ENCODE measurements around the gene PFDN4. TPM values are rescaled to one million over a fixed set of nuclear protein-coding genes. Genes with fewer than 3 reads are reported as not detected.

Gene PFDN4
- total RNA-seq, 3 donors from 2014 or later: 41.0 to 57.7 (median 52.1) TPM

DNA sequence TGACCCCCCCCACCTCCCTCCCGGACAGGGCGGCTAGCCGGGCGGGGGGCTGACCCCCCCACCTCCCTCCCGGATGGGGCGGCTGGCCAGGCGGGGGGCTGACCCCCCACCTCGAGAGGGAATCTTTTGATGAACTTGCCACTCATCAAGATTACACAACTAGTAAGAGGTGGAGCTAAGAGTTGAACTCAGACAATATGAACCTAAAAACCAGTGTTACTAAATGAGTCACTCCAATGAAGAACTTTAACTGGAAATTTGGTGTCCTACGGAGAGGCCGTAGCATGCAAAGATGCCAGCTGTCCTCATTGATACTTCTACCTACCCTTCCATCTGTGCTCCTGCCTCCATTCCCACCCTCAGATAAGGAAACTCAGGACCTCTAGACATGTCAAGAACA lies 42.8 kb downstream of the PFDN4 start:
- Histone ChIP-seq H3K27me3 (no peaks in the 10 kb centered on the region), H3K9me3 (no peaks in the 10 kb centered on the region), H3K4me1 (no peaks in the 10 kb centered on the region), H3K36me3 (no peaks in the 10 kb centered on the region), H3K27ac (no peak overlapping the region), H3K4me3 (no peak overlapping the region)
- TF ChIP-seq POLR2AphosphoS5 (IDR thresholded peaks at IDR 0.05): no peak
- no peak for DNase-seq (ENCODE audit: low spot score in 2 of 2)
- intact Hi-C loops (cut with DNase I; ENCODE audit: low total_unique reads): no loop called here

DNA sequence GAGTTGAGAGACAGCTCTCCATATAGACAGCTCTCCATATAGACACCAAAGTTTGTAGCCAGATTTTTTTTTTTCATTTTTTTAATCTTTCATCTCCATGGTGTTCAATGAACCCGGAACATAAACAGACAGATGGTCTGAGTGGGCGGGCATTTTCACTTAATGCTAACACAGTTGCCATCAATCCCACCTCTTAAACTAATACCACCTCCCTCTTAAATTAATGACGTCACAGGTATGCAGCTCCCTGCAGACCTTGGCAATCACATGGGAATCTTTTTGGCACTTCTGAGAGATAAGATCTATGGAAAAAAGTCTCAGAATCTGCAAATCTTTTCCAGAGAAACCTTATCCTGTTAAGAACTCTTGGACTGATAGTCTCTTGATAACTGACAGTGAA lies 43.2 kb downstream of the PFDN4 start:
- no peaks in the 10 kb centered on the region for H3K9me3 ChIP-seq

DNA sequence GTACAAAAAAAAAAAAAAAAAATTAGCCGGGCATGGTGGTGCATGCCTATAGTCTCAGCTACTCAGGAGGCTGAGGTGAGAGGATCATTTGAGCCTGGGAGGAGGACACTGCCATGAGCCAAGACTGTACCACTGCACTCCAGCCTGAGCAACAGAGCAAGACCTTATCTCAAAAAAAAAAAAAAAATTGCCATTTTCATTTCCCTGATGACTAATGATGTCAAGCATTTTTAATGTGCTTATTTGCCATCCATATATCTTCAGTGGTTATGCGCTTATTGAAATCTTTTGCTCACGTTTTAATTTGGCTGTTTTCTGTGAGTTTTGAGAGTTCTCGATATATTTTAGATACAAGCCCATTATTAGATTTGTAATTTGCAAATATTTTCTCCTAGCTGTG lies 46.7 kb downstream of the PFDN4 start:
- no peaks in the 10 kb centered on the region for H3K9me3 ChIP-seq
- no peaks in the 10 kb centered on the region for H3K4me1 ChIP-seq
- TF ChIP-seq POLR2A (IDR thresholded peaks at IDR 0.05): no peak
- no peaks in the 10 kb centered on the region for H3K36me3 ChIP-seq
- H3K27me3 ChIP-seq: no peaks in the 10 kb centered on the region
- intact Hi-C loops (cut with DNase I; ENCODE audit: low total_unique reads): no loop called here
- no peak overlapping the region for H3K4me3 ChIP-seq
- no peak overlapping the region for H3K27ac ChIP-seq
- DNase-seq (ENCODE audit: low spot score in 2 of 2): no peak

More for the DNA sequence above, 43.2 kb downstream of the PFDN4 start:
- Histone ChIP-seq H3K36me3 (no peaks in the 10 kb centered on the region), H3K27ac (no peak overlapping the region), H3K4me3 (no peak overlapping the region), H3K27me3 (no peaks in the 10 kb centered on the region), H3K4me1 (no peaks in the 10 kb centered on the region)
- intact Hi-C loops (cut with DNase I; ENCODE audit: low total_unique reads): no loop called here
- DNase-seq (ENCODE audit: low spot score in 2 of 2): no peak
- TF ChIP-seq, protein P1, sequence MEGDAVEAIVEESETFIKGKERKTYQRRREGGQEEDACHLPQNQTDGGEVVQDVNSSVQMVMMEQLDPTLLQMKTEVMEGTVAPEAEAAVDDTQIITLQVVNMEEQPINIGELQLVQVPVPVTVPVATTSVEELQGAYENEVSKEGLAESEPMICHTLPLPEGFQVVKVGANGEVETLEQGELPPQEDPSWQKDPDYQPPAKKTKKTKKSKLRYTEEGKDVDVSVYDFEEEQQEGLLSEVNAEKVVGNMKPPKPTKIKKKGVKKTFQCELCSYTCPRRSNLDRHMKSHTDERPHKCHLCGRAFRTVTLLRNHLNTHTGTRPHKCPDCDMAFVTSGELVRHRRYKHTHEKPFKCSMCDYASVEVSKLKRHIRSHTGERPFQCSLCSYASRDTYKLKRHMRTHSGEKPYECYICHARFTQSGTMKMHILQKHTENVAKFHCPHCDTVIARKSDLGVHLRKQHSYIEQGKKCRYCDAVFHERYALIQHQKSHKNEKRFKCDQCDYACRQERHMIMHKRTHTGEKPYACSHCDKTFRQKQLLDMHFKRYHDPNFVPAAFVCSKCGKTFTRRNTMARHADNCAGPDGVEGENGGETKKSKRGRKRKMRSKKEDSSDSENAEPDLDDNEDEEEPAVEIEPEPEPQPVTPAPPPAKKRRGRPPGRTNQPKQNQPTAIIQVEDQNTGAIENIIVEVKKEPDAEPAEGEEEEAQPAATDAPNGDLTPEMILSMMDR (IDR thresholded peaks at IDR 0.05): no peak
- TF ChIP-seq POLR2A (IDR thresholded peaks at IDR 0.05) (no peak), POLR2AphosphoS5 (IDR thresholded peaks at IDR 0.05) (no peak)

DNA sequence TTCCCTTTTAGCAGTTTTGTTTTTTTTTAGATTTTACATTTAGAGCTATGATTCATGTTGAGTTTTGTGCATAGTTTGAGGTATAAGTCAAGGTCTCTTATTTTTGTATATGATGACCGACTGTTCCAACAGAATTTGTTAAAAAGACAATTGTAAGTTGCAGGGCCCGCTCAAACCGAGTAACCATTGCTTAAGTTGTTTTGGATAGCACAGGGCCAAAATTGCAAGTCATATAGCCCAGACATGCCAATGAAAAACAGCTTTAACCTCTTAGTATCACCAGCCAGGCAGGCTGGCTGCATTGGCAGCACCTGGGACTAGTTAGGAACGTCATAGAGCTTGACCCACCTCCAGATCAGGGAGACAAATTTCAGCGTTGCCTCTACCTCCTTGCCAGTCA lies 47.3 kb downstream of the PFDN4 start:
- TF ChIP-seq, protein P1 (IDR thresholded peaks at IDR 0.05): no peak
- no peak for TF ChIP-seq POLR2A (IDR thresholded peaks at IDR 0.05)
- TF ChIP-seq POLR2AphosphoS5 (IDR thresholded peaks at IDR 0.05): no peak

DNA sequence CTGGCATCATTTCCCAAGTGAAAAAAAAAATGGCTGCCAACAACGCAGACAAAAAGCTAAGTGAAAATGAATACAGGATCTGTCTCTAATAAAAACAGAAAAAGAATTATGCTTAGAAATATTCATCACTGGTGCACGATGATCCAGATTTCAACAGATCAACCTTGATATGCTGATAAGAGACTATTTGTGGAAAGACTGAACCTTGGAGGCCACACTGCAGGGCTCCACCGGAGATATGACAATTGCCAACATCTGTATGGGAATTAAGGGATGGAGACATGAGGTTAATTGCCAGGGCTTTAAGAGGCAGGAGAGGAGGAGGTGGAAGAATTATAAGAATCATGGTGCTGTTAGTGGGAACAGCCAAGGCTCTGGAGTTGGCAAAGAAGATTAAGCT lies 48.3 kb downstream of the PFDN4 start:
- TF ChIP-seq, protein P1 (IDR thresholded peaks at IDR 0.05): no peak
- TF ChIP-seq POLR2A (IDR thresholded peaks at IDR 0.05) (no peak), POLR2AphosphoS5 (IDR thresholded peaks at IDR 0.05) (no peak)
- Histone ChIP-seq H3K27ac (no peak overlapping the region), H3K4me3 (no peak overlapping the region), H3K36me3 (no peaks in the 10 kb centered on the region), H3K27me3 (no peaks in the 10 kb centered on the region), H3K4me1 (no peaks in the 10 kb centered on the region), H3K9me3 (no peaks in the 10 kb centered on the region)
- intact Hi-C loops (cut with DNase I; ENCODE audit: low total_unique reads): no loop called here
- no peak for DNase-seq (ENCODE audit: low spot score in 2 of 2)

More for the DNA sequence above, 47.3 kb downstream of the PFDN4 start:
- no peaks in the 10 kb centered on the region for H3K27me3 ChIP-seq
- no peak overlapping the region for H3K27ac ChIP-seq
- no peaks in the 10 kb centered on the region for H3K36me3 ChIP-seq
- intact Hi-C loops (cut with DNase I; ENCODE audit: low total_unique reads): no loop called here
- no peaks in the 10 kb centered on the region for H3K4me1 ChIP-seq
- no peaks in the 10 kb centered on the region for H3K9me3 ChIP-seq
- DNase-seq (ENCODE audit: low spot score in 2 of 2): no peak
- no peak overlapping the region for H3K4me3 ChIP-seq

DNA sequence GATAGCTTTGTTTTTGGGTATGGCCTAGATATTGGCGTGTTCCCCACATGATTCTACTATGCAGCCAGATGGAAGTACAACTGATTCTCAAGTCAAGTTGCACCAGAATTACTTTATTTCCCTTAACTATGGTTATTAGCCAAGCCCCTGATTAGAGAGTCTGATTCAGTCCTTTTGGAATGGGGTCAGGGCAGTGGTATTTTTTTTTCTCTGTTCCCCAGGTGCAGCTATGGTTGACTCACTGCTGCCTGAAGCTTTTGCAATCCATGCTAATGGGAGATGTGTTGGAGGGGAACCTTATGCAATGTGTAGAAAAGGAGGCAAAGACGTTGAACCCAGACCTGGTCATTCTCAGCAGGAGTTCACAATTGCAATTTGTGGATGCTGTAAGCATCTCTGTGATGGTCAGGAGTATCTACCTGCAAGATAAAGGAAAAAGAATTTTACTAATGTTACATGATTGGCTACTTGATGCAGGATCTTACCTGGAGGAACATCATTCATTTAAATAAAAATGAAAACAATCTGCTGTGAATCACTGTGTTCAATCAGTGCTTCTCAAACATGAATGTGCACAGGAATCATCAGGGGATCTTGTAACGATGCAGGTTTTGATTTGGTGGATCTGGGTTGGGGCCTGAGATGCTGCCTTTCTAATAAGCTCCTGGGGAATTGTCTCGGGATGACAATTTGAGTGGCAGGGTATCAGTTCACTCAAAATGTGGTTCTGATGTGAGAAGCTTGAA lies 49.4 kb downstream of the PFDN4 start:
- H3K27ac ChIP-seq: no peak overlapping the region
- no peaks in the 10 kb centered on the region for H3K4me1 ChIP-seq
- TF ChIP-seq, protein P1 (IDR thresholded peaks at IDR 0.05): no peak
- TF ChIP-seq POLR2AphosphoS5 (IDR thresholded peaks at IDR 0.05): no peak
- no peak for TF ChIP-seq POLR2A (IDR thresholded peaks at IDR 0.05)
- no peaks in the 10 kb centered on the region for H3K36me3 ChIP-seq
- H3K27me3 ChIP-seq: no peaks in the 10 kb centered on the region
- no peak overlapping the region for H3K4me3 ChIP-seq
- no peak for DNase-seq (ENCODE audit: low spot score in 2 of 2)
- intact Hi-C loops (cut with DNase I; ENCODE audit: low total_unique reads): no loop called here
- no peaks in the 10 kb centered on the region for H3K9me3 ChIP-seq

Data from breast epithelium (tissue), 4 donors.